Right lobe of liver (tissue), 6 donors: ENCODE measurements around the gene ERI3. TPM values are rescaled to one million over a fixed set of nuclear protein-coding genes. Genes with fewer than 3 reads are reported as not detected.
"Not testable (repeated sequence)": the region's sequence is repeated elsewhere in the genome, so short reads cannot be mapped to it uniquely, and the experiment has no call there.

ENCODE experiments used
- ATAC-seq, 4 donors: fragments of 200-7000 bp; cut with Tn5 transposase; one replicate each; pipeline ENCODE4 v1.9.1; 2020; ENCODE audit warnings: mild to moderate bottlenecking in 4 of 4, moderate library complexity in 4 of 4
- DNase-seq, 3 donors: peaks; one replicate each; pipeline ENCODE4 v3.0.0-alpha.2; 2020
- H3K27ac ChIP-seq, 3 donors: fragments of 200-600 bp; one replicate each; pipeline ENCODE4 v1.8.0; 2022
- H3K27me3 ChIP-seq, 2 donors: fragments of 200-600 bp; one replicate each; pipeline ENCODE4 v1.8.0; 2022
- H3K36me3 ChIP-seq, 4 donors: fragments of 200-600 bp; sonication (generic) in 1 of 4; one replicate each; pipeline versions ENCODE4 v1.5.1 to v1.8.0; 2017 to 2022; ENCODE audit warnings: control low read depth in 1 of 4
- H3K4me1 ChIP-seq, 4 donors: fragments of 200-600 bp; sonication (generic) in 1 of 4; one replicate each; pipeline versions ENCODE4 v1.5.1 to v1.8.0; 2017 to 2022; ENCODE audit warnings: control low read depth in 1 of 4
- H3K4me3 ChIP-seq, 3 donors: fragments of 200-600 bp; one replicate each; pipeline ENCODE4 v1.8.0; 2022
- H3K9me3 ChIP-seq, 4 donors: fragments of 200-600 bp; sonication (generic) in 1 of 4; one replicate each; pipeline versions ENCODE4 v1.5.1 to v1.8.0; 2017 to 2022; ENCODE audit warnings: control low read depth in 1 of 4
- POLR2A ChIP-seq: fragments of 450-650 bp; IDR thresholded peaks from one replicate; pipeline ENCODE4 v1.6.1; 2017; ENCODE audit warnings: antibody characterized with exemption, mild to moderate bottlenecking
- WGBS: methylation state at CpG from one replicate; pipeline ENCODE4 v1.1.6; 2018; ENCODE audit warnings: low coverage, low lambda C conversion rate; ENCODE audit not compliant: insufficient coverage; ENCODE audit errors: missing lambda C conversion rate; 5-methylcytosine and 5-hydroxymethylcytosine counted together
- intact Hi-C, 2 donors: fragments of 100-400 bp; cut with DNase I; formaldehyde crosslinking; loops; one replicate each; pipeline versions ENCODE4 v1.11.2 to v1.14.1; 2022
- total RNA-seq, 6 experiments: library from RNA; depleted of rRNA in 2 of 6; stranded (reverse); fragments of >200 nt in 2 of 6; fragmentation: NEBNext Ultra II Directional in 3 of 6; extraction: Animal tissue kit (Norgen Biotek cat#: 25700) in 3 of 6; gene quantifications; one replicate each; pipeline versions ENCODE4 v1.1.0 to v1.2.4, GENCODE V29; 2016 to 2023
- TF ChIP-seq, protein P1 (sequence below), 4 donors: fragments of 200-600 bp in 3 of 4; fragments of 450-650 bp in 1 of 4; IDR thresholded peaks; one replicate each; pipeline versions ENCODE4 v1.5.1 to v1.8.0; 2016 to 2022; ENCODE audit warnings: antibody characterized with exemption in 4 of 4, mild to moderate bottlenecking in 2 of 4
- donor health status: DM: no; HTN: yes; CAD: no.
- donor health status: DM: no; HTN: no; CAD: no.
- donor health status: DM: no; HTN: no; CAD: no.
- donor health status: DM: no; HTN: yes; CAD: no.
- donor health status: DM: no; HTN: yes; CAD: no.

Gene ERI3
- total RNA-seq, 6 experiments from 2014 or later, result 20.6 to 30.6 (median 23.8) TPM

DNA sequence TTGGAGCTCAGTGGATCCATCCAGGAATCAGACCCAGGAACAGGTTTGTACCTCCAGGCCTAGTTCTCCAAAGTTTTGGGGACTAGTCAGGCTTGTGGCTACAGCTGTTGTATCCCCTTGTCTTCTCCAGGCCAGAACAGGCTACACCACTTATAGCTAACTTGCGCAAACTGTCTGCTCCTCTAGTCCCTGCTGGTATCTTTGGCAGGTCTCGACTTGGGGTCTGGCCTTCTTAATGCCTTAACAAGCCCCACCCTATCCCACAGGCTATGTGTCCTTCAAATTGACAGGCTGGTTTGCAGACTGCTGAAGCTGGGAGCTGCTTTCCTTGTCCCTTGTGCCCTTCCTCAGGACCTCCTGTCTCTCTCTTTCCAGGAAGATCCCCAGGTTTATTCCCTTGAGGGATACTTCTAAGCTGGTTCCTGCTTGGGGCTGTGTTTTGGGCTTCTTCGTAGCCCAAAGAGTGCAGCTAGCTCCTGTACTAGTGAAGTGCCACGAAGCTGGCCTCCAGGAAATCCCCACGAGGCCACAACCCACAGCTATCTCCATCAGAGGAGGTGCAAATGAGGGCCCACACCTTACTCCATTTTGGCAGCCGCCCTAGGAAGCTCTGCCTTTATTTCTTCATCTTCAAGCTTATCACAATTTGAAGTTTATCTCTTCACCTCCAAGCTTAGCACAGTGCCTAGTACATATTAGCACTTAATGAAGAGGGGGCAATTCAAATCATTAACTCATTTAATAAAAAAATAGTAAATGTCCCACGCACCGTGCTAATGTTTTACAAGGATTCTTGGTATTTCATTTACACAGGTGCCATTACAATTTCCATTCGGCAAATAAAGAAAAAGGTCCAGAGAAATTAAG lies 142.5 kb downstream of the ERI3 start:
- Histone ChIP-seq H3K4me3 (peak overlapping the region; percentile 78 to 88 (median 83)), H3K27me3 (no peaks in the 10 kb centered on the region), H3K27ac (peak overlapping the region; percentile 62 to 72 (median 65)), H3K9me3 (no peaks in the 10 kb centered on the region), H3K36me3 (peaks cover 0 to 12% (median 3%) of the 10 kb centered on the region in 4 donors), H3K4me1 (peaks cover 0 to 13% (median under 1%) of the 10 kb centered on the region in 4 donors)
- intact Hi-C loops, result no loop called here
- WGBS, result 44% methylated on average over 7 of the region's 9 CpGs
- no peak for DNase-seq
- TF ChIP-seq, protein P1, sequence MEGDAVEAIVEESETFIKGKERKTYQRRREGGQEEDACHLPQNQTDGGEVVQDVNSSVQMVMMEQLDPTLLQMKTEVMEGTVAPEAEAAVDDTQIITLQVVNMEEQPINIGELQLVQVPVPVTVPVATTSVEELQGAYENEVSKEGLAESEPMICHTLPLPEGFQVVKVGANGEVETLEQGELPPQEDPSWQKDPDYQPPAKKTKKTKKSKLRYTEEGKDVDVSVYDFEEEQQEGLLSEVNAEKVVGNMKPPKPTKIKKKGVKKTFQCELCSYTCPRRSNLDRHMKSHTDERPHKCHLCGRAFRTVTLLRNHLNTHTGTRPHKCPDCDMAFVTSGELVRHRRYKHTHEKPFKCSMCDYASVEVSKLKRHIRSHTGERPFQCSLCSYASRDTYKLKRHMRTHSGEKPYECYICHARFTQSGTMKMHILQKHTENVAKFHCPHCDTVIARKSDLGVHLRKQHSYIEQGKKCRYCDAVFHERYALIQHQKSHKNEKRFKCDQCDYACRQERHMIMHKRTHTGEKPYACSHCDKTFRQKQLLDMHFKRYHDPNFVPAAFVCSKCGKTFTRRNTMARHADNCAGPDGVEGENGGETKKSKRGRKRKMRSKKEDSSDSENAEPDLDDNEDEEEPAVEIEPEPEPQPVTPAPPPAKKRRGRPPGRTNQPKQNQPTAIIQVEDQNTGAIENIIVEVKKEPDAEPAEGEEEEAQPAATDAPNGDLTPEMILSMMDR (IDR thresholded peaks at IDR 0.05), result no peak
- TF ChIP-seq POLR2A, result no peak
- no peak for ATAC-seq

GRCh38 chr1:44210595-44210994 lies 144.5 kb downstream of the ERI3 start:
- WGBS, result 95% methylated on average over 1 of the region's 1 CpG
- DNase-seq (no peak), ATAC-seq (no peak)
- intact Hi-C loops, result no loop called here
- no peaks in the 10 kb centered on the region for H3K27me3 ChIP-seq
- TF ChIP-seq, protein P1 (IDR thresholded peaks at IDR 0.05), result no peak
- no peak for TF ChIP-seq POLR2A
- peaks cover 0 to 13% (median under 1%) of the 10 kb centered on the region in 4 donors for H3K4me1 ChIP-seq
- no peak overlapping the region for H3K4me3 ChIP-seq
- H3K36me3 ChIP-seq, result peaks cover 0 to 5% (median 2%) of the 10 kb centered on the region in 4 donors
- H3K27ac ChIP-seq, result no peak overlapping the region
- no peaks in the 10 kb centered on the region for H3K9me3 ChIP-seq

- intact Hi-C loops, result no loop called here
These were observed 146.8 kb downstream of the ERI3 start for GRCh38 chr1:44208226-44208625.

GRCh38 chr1:44206545-44206944 lies 148.5 kb downstream of the ERI3 start:
- ATAC-seq, DNase-seq, H3K27me3 ChIP-seq, H3K27ac ChIP-seq, intact Hi-C loops, H3K36me3 ChIP-seq, H3K4me3 ChIP-seq, H3K9me3 ChIP-seq, H3K4me1 ChIP-seq: not testable (repeated sequence)
- 79% methylated on average over 5 of the region's 5 CpGs for WGBS

More at GRCh38 chr1:44208226-44208625, 146.8 kb downstream of the ERI3 start:
- H3K4me3 ChIP-seq, result no peak overlapping the region
- no peak overlapping the region for H3K27ac ChIP-seq
- no peaks in the 10 kb centered on the region for H3K27me3 ChIP-seq
- H3K4me1 ChIP-seq, result peaks cover 0 to 5% (median 0%) of the 10 kb centered on the region in 4 donors
- DNase-seq (no peak), ATAC-seq (no peak)
- TF ChIP-seq, protein P1 (IDR thresholded peaks at IDR 0.05), result no peak
- no peak for TF ChIP-seq POLR2A
- H3K9me3 ChIP-seq, result no peaks in the 10 kb centered on the region
- no peaks in the 10 kb centered on the region for H3K36me3 ChIP-seq

DNA sequence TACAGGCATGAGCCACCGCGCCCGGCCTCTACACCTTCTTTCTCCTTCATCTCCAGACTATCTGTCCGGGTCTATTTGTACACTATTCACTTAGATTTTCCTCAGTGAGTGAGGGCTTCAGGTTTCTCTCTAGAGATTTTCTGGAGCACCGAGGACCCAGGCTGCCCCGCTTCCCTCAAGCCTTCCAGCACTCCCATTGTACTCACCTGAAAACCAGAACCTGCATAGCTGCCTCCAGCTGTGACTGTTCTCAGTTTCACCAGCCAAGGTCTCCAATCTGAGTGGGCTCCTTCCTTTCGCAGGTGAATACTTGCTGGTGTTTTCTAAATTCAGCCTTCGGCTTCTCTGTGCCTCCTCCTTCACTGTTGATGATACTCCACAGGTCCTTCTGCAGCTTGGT lies 154.7 kb downstream of the ERI3 start:
- Histone ChIP-seq H3K27me3 (no peaks in the 10 kb centered on the region), H3K9me3 (no peaks in the 10 kb centered on the region), H3K4me1 (no peaks in the 10 kb centered on the region), H3K27ac (no peak overlapping the region), H3K4me3 (no peak overlapping the region), H3K36me3 (no peaks in the 10 kb centered on the region)
- TF ChIP-seq, protein P1 (IDR thresholded peaks at IDR 0.05), result no peak
- no peak for TF ChIP-seq POLR2A
- DNase-seq (no peak), ATAC-seq (no peak)
- intact Hi-C loops, result no loop called here
- WGBS, result 82% methylated on average over 7 of the region's 8 CpGs
